ENCODE measurements around the gene FGF13. TPM values are rescaled to one million over a fixed set of nuclear protein-coding genes. Genes with fewer than 3 reads are reported as not detected.

FGF13 gene
- total RNA-seq, 2 experiments from 2014 or later, result not detected

DNA sequence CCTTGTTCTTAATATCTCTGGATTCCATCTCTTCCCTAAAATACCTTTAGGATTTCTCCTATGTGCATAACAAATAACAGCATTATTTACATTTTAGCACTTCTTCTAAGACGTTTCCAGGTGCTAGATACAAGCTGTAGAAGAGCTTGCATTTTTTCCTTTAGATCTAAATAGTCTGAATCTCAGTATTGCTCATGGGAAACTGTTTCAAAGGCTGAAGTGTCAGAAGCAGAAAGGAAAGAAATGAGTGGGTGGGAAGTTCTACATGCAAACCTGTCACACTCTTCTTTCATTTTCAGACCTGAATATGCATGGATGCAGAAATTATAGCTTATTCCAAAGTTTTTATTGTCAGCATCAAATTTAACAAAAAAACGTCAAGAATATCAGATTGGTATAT lies 41.8 kb downstream of the FGF13 start:
- POLR2A ChIA-PET, result no interaction called here

DNA sequence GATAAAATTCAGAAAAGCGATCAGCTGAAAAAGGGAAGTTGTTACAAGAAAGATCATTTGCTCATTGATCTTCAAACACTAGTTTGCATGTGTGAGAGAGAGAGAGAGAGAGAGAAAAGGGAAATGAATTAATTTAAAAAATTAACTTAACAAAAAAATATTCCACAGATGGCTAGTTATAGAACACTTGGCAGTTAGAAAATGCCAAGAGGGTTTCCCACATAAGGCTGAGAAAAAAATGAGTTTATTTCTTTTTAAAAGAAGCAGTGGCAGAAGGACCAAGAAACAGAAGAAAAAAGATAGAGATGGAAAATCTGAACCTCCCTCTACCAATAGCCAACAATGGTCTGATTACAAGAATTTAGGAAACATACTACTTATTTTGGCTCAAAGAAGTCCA lies 47.1 kb downstream of the FGF13 start:
- ChIA-PET CTCF (no interaction called here), POLR2A (no interaction called here)

More for the DNA sequence above, 41.8 kb downstream of the FGF13 start:
- CTCF ChIA-PET, result no interaction called here

- ChIA-PET POLR2A (no interaction called here), CTCF (no interaction called here)
Observed at GRCh38 chrX:138664016-138664415, 47.5 kb downstream of the FGF13 start.

DNA sequence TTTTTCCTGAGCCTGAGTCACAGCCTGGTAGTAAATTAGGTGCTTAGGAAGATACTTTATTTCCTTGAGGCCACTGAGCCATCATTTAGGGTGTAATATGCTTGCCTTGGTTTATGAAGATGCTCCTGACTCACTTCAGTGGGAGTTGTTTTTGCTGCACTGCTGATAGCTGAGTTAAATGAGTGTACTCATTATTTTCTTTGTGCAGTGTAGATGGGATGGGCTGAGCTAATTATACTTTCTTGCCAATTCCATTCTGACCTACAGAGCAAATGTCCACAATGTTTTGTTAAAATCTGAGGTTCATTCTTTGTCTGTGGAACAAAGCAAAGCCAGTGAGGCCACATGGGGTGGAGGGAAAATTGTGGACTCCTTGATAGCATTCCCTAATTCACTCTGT lies 60.0 kb downstream of the FGF13 start:
- ChIA-PET CTCF (no interaction called here), POLR2A (no interaction called here)

- ChIA-PET CTCF (no interaction called here), POLR2A (no interaction called here)
Observed at GRCh38 chrX:138648568-138648967, 62.9 kb downstream of the FGF13 start.

GRCh38 chrX:138638996-138639395 lies 72.5 kb downstream of the FGF13 start:
- CTCF ChIA-PET, result no interaction called here

More at GRCh38 chrX:138638996-138639395, 72.5 kb downstream of the FGF13 start:
- POLR2A ChIA-PET, result no interaction called here
